CD4-positive, alpha-beta T cell treated with Interleukin-12 subunit alpha and Interleukin-12 subunit beta, for 1 hour (primary cell): ENCODE results near the gene TIMM22.
"Not testable (repeated sequence)": the region's sequence is repeated elsewhere in the genome, so short reads cannot be mapped to it uniquely, and the experiment has no call there.

ENCODE experiments used
- DNase-seq: peaks from one replicate; pipeline ENCODE4 v3.0.0-alpha.2; 2020

The TIMM22 gene

GRCh38 chr17:1043601-1044251 lies 46.8 kb downstream of the TIMM22 start:
- DNase-seq = no peak

- not testable (repeated sequence) for DNase-seq
Measured at GRCh38 chr17:1044387-1045009, 47.6 kb downstream of the TIMM22 start.

- DNase-seq = no peak
Measured at GRCh38 chr17:1045456-1045855, 48.5 kb downstream of the TIMM22 start.

GRCh38 chr17:1047177-1047878 lies 50.4 kb downstream of the TIMM22 start:
- no peak for DNase-seq

GRCh38 chr17:1047879-1048470 lies 51.0 kb downstream of the TIMM22 start:
- DNase-seq = no peak

GRCh38 chr17:1048516-1049115 lies 51.7 kb downstream of the TIMM22 start:
- DNase-seq = not testable (repeated sequence)

- no peak for DNase-seq
Measured at GRCh38 chr17:1049446-1050225, 52.7 kb downstream of the TIMM22 start.

- no peak for DNase-seq
Measured at GRCh38 chr17:1050246-1050995, 53.5 kb downstream of the TIMM22 start.

- no peak for DNase-seq
Measured at GRCh38 chr17:1050996-1051925, 54.3 kb downstream of the TIMM22 start.
